Sciatic nerve (tissue), 2 donors: ENCODE data around the gene ARL3. TPM values are rescaled to one million over a fixed set of nuclear protein-coding genes. Genes with fewer than 3 reads are reported as not detected.

Source experiments
- ATAC-seq: fragments of 200-7000 bp; cut with Tn5 transposase; one replicate; pipeline ENCODE4 v1.9.1; 2020; ENCODE audit warnings: mild to moderate bottlenecking, moderate library complexity
- DNase-seq: peaks from one replicate; pipeline ENCODE4 v3.0.0-alpha.2; 2020; ENCODE audit warnings: low spot score
- intact Hi-C: fragments of 100-400 bp; cut with DNase I; formaldehyde crosslinking; loops from one replicate; pipeline ENCODE4 v1.14.2; 2022
- total RNA-seq: library from RNA; stranded (reverse); fragmentation: NEBNext Ultra II Directional; extraction: Animal tissue kit (Norgen Biotek cat#: 25700); gene quantifications from one replicate; pipeline ENCODE4 v1.2.1, GENCODE V29; 2021
- donor health status: DM: no; HTN: no; CAD: no.
- donor health status: DM: no; HTN: no; CAD: no.

Gene ARL3
- total RNA-seq, 1 donor from 2014 or later, result 17.4 TPM

DNA sequence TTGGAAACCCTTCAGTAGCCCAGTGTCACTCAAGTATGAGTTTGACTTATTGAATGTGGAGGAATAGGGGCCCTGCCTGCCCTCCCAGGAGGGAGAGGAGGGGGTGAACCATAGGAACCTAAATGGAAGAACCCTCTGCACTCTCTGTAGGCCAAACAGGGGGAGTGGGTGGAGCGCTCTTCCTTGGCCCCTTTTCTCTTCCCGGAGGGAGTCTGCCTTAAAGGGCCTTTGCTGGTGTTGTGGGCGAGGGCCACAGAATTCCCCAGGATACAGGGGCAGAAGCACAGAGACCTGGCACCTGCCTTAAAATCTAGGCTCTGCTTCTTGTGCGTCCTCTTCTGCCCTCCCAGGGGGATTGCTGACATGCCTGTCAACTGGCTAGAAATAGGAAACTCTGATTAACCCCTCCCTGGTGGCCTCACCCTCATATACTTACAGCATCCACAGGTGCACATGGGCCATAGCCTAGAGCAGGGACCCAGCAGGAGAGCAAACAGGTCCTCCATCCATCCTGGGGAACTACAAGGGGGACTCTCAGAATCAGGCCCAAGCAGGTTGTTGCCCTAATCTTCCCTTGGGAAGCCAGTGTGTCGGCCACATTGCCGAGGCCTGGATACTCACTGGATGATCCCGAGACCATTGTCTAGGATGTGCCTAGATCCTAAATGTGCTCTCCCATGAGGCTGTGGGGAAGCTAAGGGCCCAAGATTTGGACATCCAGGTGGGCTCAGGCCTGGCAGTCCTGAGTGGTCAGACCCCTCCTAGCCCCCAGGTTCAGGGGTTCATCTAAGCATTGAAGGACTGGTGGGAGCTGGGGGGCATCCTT, 66.5 kb downstream of the ARL3 start:
- intact Hi-C loops, result loop anchor here (10.0 kb wide), 1 partner anchor 67 kb away; the partner anchor contains the start of genes ARL3 and SFXN2
- ATAC-seq, result no peak
- DNase-seq, result no peak

DNA sequence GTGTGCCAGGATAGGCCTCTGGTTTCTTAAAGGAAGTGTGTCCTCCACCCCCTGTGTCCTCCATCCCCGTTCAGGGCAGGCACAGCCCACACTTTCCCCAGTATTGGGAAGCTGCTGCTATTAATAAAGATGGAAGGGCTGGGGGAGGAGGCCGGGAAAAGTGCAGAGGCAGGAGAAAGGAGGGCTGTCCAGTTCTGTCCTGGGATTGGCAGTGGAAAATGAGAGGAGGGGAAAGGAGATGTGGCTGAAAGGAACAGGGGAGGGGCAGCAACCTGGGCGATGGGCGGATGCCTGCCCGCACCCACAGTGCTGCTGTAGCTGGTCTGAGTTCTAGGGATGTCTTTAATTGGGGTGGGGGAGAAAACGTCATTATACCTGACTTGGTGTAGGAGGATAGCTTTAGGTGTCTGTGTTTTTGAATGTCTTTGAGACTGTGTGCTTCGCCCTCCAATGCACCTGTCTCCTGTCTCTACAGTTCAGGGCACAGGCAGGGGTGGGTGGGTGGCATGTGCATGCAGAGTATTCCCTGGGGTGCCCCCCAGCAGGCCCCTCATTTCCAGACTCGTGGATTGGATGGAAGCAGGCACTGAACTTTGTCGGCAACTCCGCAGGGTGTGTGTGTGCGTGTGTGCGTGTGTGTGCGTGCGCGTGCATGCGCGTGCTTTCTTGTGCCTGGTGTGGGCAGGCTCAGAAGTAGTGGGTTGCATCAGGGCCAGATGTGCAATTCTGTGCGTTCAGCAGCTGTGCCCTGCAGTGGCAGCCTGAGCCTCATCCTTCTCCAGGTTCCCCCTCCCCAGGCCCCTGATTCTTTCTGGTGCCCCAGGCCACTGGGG, 67.4 kb downstream of the ARL3 start:
- DNase-seq, result peak; percentile 78
- peak; percentile 0 for ATAC-seq
- intact Hi-C loops, result loop anchor here (10.0 kb wide), 1 partner anchor 68 kb away; the partner anchor contains the start of genes ARL3 and SFXN2

DNA sequence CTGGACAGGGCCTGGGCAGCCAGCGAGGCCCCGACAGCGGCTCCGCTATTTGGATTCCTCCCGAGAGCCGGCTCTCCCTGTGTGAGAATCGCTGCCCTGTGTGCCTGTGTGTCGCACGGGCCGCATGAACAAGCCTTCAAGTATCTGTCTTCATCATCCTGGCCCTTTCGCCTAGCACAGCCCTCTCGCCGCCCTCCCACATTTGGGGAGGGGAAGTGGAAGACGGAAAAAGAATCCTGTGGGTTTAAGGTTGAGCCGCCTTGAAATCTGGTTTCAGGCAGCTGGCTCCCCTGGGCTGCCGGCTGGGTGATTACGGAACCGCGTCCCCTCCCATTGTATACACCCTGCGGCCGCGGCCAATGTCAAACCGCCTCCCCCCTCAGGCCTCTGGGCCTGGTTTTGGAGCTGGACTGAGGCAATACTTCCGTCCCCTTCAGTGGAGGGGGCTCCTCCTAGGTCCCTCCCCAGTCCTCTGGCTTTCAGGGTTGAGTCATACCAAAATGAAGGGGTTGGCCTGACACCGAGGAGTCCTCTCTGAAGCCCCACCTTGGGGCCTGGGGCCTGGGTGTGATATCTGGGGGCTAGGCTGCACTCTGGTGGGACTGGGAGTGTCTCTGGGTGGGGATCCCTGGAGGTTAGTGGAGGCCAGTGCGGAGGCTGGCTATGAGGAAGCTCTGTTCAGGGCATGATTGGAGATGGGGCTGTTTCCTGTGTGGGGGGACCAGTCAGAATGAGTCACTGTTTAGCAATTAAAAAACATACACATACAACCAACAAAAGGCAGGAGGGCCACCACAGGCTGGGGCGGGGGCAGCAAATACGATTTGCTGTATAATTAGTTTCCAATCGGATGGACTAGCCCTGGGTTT, 68.2 kb downstream of the ARL3 start:
- DNase-seq, result peak; percentile 93
- intact Hi-C loops, result loop anchor here (10.0 kb wide), 1 partner anchor 69 kb away; the partner anchor contains the start of genes ARL3 and SFXN2
- ATAC-seq, result peak; percentile 82

DNA sequence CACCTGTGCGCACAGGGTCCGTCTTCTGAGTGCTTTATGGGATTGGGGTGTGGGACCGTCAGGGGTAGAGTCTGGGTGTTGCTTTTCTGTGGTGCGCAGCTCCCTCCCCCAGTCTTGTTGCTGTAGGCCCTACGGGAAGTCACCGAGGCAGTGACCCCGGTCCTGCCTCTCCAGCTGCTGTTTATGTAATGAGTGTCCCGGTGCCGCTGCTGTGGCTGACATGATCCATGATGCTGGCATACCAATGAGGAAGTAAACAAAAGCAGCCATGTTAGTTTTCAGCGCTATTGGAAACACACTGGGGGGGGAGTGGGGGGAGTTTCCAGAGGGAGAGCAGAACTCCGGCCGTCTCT, 68.8 kb downstream of the ARL3 start:
- DNase-seq, result peak; percentile 80
- peak; percentile 35 for ATAC-seq
- intact Hi-C loops, result loop anchor here (10.0 kb wide), 1 partner anchor 69 kb away; the partner anchor contains the start of genes ARL3 and SFXN2

DNA sequence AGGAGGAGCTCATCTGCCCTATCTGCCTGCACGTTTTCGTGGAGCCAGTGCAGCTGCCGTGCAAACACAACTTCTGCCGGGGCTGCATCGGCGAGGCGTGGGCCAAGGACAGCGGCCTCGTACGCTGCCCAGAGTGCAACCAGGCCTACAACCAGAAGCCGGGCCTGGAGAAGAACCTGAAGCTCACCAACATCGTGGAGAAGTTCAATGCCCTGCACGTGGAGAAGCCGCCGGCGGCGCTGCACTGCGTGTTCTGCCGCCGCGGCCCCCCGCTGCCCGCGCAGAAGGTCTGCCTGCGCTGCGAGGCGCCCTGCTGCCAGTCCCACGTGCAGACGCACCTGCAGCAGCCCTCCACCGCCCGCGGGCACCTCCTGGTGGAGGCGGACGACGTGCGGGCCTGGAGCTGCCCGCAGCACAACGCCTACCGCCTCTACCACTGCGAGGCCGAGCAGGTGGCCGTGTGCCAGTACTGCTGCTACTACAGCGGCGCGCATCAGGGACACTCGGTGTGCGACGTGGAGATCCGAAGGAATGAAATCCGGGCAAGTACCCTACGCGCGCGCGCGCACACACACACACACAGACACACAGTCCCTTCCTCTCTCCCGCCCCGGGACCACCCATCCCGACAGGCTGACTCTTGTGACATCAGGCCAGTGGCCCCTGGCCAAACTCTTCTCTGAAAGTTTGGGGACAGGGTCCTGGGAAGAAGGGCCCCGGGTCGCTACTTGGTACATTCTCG, 69.4 kb downstream of the ARL3 start:
- intact Hi-C loops, result loop anchor here (10.0 kb wide), 1 partner anchor 70 kb away; the partner anchor contains the start of genes ARL3 and SFXN2
- peak; percentile 10 for ATAC-seq
- DNase-seq, result peak; percentile 88

DNA sequence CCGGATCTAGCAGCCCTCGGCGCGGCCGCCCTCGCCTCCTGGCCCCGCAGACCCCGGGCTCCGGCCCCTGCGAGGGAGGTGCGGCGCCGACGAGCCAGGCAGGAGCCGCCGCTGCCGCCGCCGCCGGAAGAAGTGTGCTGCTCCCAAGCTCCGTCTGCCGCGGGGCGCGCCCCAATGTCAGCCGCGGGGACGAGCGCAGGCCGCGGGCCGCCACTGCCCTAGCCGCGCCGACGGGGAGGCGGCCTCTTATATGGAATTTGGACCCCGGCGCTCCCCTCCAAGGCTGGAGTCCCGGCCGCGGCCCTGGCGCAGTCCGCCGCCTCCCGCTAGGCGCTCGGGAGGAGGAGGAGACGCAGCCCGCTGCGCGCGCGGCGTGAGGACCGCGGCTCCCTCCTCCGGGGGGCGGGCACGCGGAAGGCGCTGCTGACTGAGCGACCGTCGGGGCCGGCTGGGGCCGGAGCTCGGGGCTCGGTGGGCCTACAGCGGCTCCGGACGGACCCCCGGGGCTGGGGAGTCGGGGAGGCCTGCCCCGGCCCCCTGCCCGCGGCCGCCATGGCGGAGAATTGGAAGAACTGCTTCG, 70.0 kb downstream of the ARL3 start, which contains the start of gene TRIM8:
Gene TRIM8, plus strand, starts transcription at position 414 of the 580 bp plus-strand sequence. Its CDS starts 139 bp downstream, at position 553.
- DNase-seq, result no peak
- intact Hi-C loops, result loop anchor here (10.0 kb wide), 1 partner anchor 71 kb away; the partner anchor contains the start of genes ARL3 and SFXN2
- ATAC-seq, result no peak

- DNase-seq (peak; percentile 84), ATAC-seq (no peak)
- intact Hi-C loops, result loop anchor here (10.0 kb wide), 1 partner anchor 71 kb away; the partner anchor contains the start of genes ARL3 and SFXN2
These were observed 70.7 kb downstream of the ARL3 start for GRCh38 chr10:102643336-102644065.

DNA sequence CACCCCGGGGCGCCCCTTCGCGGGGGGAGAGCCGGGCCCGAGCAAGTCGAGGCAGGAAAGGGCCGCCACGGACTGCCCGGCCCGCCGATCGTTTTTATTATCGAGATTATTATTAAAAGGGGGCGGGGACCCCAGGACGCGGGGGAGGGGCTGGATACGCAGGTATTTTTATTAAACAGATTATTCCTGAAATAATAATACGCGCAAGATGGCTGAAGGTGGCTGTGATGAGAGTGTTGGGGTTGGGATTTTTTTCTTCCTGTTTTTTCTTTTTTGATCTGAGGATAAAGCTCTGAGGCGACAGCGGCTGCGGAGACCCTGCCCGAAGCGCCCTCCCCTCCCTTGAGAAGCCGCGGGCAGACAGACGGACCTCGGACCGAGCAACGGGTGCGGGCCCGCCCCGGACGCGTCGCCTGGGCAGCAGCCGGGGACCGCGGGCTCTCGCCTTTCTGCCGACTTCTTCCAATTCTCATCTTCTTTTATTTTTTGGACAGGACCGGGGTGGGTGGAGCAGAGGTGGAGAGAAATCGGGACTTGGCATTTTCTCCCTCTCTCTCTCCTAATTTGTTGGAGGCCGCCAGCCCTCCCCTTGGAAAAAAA, 71.4 kb downstream of the ARL3 start:
- no peak for ATAC-seq
- DNase-seq, result peak; percentile 86
- intact Hi-C loops, result loop anchor here (10.0 kb wide), 1 partner anchor 72 kb away; the partner anchor contains the start of genes ARL3 and SFXN2

GRCh38 chr10:102641880-102642735, 72.1 kb downstream of the ARL3 start:
- ATAC-seq (peak; percentile 86), DNase-seq (peak; percentile 99)
- intact Hi-C loops, result loop anchor here (10.0 kb wide), 1 partner anchor 73 kb away; the partner anchor contains the start of genes ARL3 and SFXN2

DNA sequence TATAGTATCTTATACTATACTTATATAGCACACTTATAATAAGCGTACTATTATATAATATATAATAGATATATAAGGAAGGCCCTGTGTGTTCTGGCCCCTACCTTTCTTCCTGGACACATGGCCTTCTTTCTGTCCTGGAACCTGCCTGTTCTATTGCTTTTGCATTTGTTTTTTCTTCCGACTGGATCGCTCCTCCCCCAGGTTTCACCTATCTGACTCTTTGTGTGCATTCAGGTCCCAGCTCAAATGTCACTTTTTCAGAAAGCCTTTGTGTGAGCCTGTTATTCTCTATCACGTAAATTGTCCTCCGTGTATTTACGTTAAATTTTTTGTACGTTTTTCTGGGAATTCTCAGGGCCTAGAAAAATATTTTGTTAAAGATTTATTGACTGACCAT, 72.8 kb downstream of the ARL3 start:
- ATAC-seq, result no peak
- intact Hi-C loops, result loop anchor here (10.0 kb wide), 1 partner anchor 73 kb away; the partner anchor contains the start of genes ARL3 and SFXN2
- no peak for DNase-seq

GRCh38 chr10:102639537-102639936, 74.7 kb downstream of the ARL3 start:
- ATAC-seq, result no peak
- no peak for DNase-seq

DNA sequence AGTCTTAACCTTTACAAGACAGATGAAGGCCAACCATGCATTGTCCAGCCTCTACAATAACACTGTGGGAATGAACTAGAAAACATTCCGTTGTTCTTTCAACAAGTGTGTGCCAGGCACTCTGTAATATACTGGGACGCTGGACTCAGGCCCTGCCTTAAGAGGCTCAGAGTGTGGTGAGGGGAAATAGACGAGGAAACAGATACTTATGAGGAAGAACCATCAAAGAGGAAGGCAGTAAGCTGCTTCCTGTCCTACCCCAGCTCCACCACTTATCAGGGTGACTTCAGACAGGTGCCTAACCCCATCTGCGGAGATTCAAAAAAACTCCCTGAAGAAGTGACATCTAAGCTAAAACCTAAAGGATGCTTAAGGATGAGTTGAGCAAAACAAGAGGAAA, 78.8 kb downstream of the ARL3 start:
- intact Hi-C loops, result no loop called here
- DNase-seq, result no peak
- no peak for ATAC-seq

More at GRCh38 chr10:102639537-102639936, 74.7 kb downstream of the ARL3 start:
- intact Hi-C loops, result no loop called here

GRCh38 chr10:102634686-102635085, 79.5 kb downstream of the ARL3 start:
- no peak for DNase-seq
- intact Hi-C loops, result no loop called here
- no peak for ATAC-seq

- peak; percentile 48 for DNase-seq
- intact Hi-C loops, result no loop called here
- no peak for ATAC-seq
These were observed 80.3 kb downstream of the ARL3 start for GRCh38 chr10:102633848-102634247.

GRCh38 chr10:102633287-102633686, 80.9 kb downstream of the ARL3 start:
- DNase-seq, result peak; percentile 61
- no peak for ATAC-seq
- intact Hi-C loops, result no loop called here
